ENCODE measurements around the gene C1orf52. TPM values are rescaled to one million over a fixed set of nuclear protein-coding genes. Genes with fewer than 3 reads are reported as not detected.

C1orf52 gene
- total and polyA plus RNA-seq, 8 donors = 8.0 to 16.7 (median 10.2) TPM

DNA sequence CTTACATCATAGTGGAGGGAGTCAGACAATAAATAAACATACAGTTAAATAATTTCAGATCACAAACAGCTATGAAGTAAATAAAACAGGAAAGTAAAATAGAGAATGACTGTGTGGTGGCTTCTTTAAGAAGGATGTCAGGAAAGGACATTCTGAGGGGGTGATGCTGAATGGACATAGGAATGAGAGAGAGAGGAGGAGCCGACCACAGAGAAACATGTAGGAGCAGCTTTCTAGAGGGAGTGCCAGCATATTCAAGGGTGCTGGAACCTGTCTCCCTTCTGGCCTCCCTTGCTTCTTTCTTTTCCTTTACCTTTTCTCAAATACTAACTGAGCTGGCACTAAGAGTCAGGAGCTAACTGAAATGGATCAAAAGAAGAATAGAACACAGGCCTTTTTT is 37.5 kb upstream of the C1orf52 start:
- ATAC-seq (no peak), FAIRE-seq (no peak), DNase-seq (no peak)
- 46 to 67% methylated on average over 1 of the region's 1 CpG for WGBS, 2 donors
- Histone ChIP-seq H3K4me3 (no peak overlapping the region), H3K27ac (peak overlapping the region in 2 of 4 donors; percentile 73 to 83), H3K36me3 (no peaks in the 10 kb centered on the region), H3K27me3 (no peaks in the 10 kb centered on the region), H3K4me1 (peaks cover 0 to 10% (median 0%) of the 10 kb centered on the region in 3 donors), H3K9me3 (no peaks in the 10 kb centered on the region)
- TF ChIP-seq CTCF (IDR thresholded peaks at IDR 0.05) = no peak
- intact Hi-C loops (cut with DNase I) = no loop called here

- intact Hi-C loops (cut with DNase I) = no loop called here
- FAIRE-seq = no peak
- TF ChIP-seq CTCF (IDR thresholded peaks at IDR 0.05) = no peak
- Histone ChIP-seq H3K9me3 (no peaks in the 10 kb centered on the region), H3K27me3 (no peaks in the 10 kb centered on the region), H3K36me3 (no peaks in the 10 kb centered on the region), H3K4me1 (peaks cover 0 to 10% (median 0%) of the 10 kb centered on the region in 3 donors), H3K4me3 (no peak overlapping the region), H3K27ac (no peak overlapping the region)
- DNase-seq = no peak
- 79 to 87% methylated on average over 4 of the region's 4 CpGs for WGBS, 2 donors
- no peak for ATAC-seq
Observed at GRCh38 chr1:85295654-85296053, 36.2 kb upstream of the C1orf52 start.

DNA sequence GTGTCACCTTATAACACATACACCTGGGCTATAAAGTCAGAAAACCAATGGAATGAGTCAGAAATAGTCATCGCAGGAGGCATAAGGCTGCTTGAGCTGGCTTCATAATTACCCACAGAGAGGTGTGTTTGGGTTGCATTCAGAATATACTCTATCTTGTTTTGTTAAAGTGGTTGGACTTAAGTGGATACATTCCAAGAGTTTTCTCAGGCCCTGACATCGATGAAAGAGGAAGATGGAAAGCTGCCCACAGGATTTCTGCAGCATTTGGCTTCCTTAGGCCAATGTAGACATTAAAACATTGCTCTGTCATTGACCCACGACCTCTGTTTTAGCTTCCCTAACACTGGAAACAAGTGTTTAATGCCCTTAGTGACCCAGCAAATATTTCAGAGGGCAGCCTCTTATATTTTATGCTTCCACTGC is 35.6 kb upstream of the C1orf52 start:
- intact Hi-C loops (cut with DNase I) = no loop called here
- no peaks in the 10 kb centered on the region for H3K36me3 ChIP-seq
- H3K27me3 ChIP-seq = no peaks in the 10 kb centered on the region
- no peak overlapping the region for H3K27ac ChIP-seq
- H3K4me1 ChIP-seq = peaks cover 0 to 10% (median 0%) of the 10 kb centered on the region in 3 donors
- no peaks in the 10 kb centered on the region for H3K9me3 ChIP-seq
- WGBS, 2 donors = 54 to 60% methylated on average over 3 of the region's 3 CpGs
- DNase-seq (no peak), ATAC-seq (no peak), FAIRE-seq (no peak)
- TF ChIP-seq CTCF (IDR thresholded peaks at IDR 0.05) = no peak
- H3K4me3 ChIP-seq = no peak overlapping the region

GRCh38 chr1:85290826-85291225 is 31.4 kb upstream of the C1orf52 start:
- intact Hi-C loops (cut with DNase I) = no loop called here

More at GRCh38 chr1:85290826-85291225, 31.4 kb upstream of the C1orf52 start:
- DNase-seq (no peak), ATAC-seq (no peak), FAIRE-seq (no peak)
- Histone ChIP-seq H3K36me3 (no peaks in the 10 kb centered on the region), H3K27me3 (no peaks in the 10 kb centered on the region), H3K9me3 (no peaks in the 10 kb centered on the region), H3K4me1 (no peaks in the 10 kb centered on the region), H3K4me3 (no peak overlapping the region), H3K27ac (no peak overlapping the region)
- 91 to 100% methylated on average over 2 of the region's 2 CpGs for WGBS, 2 donors
- TF ChIP-seq CTCF (IDR thresholded peaks at IDR 0.05) = no peak

All from pancreas (tissue), 10 donors.